Tibial artery (tissue), 4 donors: ENCODE results near the gene MSTN.
"Not testable (repeated sequence)": the region's sequence is repeated elsewhere in the genome, so short reads cannot be mapped to it uniquely, and the experiment has no call there.

Experiments used
- DNase-seq, 2 donors: peaks; one replicate each; pipeline ENCODE4 v3.0.0-alpha.2; 2019
- H3K27ac ChIP-seq, 2 donors: fragments of 200-600 bp; sonication (generic) in 1 of 2; 1 replicate in 1 of 2; 2 replicates in 1 of 2; pipeline ENCODE4 v1.5.1; 2018 to 2019; ENCODE audit warnings: mild to moderate bottlenecking in 1 of 2
- H3K27me3 ChIP-seq, 2 donors: fragments of 200-600 bp; sonication (generic) in 1 of 2; one replicate each; pipeline versions ENCODE4 v1.5.1 to v1.6.0; 2016 to 2019
- H3K36me3 ChIP-seq, 3 donors: fragments of 200-600 bp; sonication (generic) in 2 of 3; one replicate each; pipeline ENCODE4 v1.5.1; 2016 to 2019; ENCODE audit warnings: mild to moderate bottlenecking in 2 of 3
- H3K4me1 ChIP-seq, 4 donors: fragments of 200-600 bp; sonication (generic) in 2 of 4; 1 replicate in 3 of 4; 2 replicates in 1 of 4; pipeline ENCODE4 v1.5.1; 2016 to 2019
- H3K4me3 ChIP-seq, 2 donors: fragments of 200-600 bp; sonication (generic) in 1 of 2; 1 replicate in 1 of 2; 2 replicates in 1 of 2; pipeline ENCODE4 v1.5.1; 2018 to 2019; ENCODE audit warnings: mild to moderate bottlenecking in 2 of 2
- H3K9me3 ChIP-seq, 3 donors: fragments of 200-600 bp; sonication (generic) in 1 of 3; one replicate each; pipeline ENCODE4 v1.5.1; 2016 to 2019
- intact Hi-C: fragments of 100-400 bp; cut with DNase I; formaldehyde crosslinking; loops from one replicate; pipeline ENCODE4 v1.15.0; 2023; ENCODE audit warnings: low total_unique reads
- TF ChIP-seq, protein P1 (sequence below), 2 experiments: fragments of 200-600 bp in 1 of 2; fragments of 450-650 bp in 1 of 2; IDR thresholded peaks; one replicate each; pipeline ENCODE4 v1.5.1; 2017 to 2019; ENCODE audit warnings: antibody characterized with exemption in 2 of 2, mild to moderate bottlenecking in 1 of 2, moderate library complexity in 1 of 2

MSTN gene

DNA sequence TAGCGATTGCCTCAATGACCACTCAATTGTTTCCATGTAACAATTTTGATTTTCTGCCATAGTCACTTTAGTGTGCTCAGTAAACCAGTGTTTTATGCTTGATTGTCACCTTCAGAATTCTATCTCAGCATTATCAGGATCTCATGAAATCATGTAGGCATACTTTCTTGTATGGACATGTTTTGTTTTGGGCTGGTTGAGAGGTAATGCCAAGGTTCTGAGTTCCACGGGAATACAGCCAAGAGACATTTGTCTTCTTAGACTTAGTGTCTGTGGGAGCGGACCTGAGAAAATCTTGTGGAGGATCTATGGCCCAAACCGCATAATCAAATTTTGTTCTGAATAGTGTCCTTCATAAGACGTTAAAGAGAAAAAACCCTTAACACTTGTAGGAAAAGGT is 10.2 kb downstream of the MSTN start:
- intact Hi-C loops: no loop called here
- Histone ChIP-seq H3K4me3 (no peak overlapping the region), H3K27ac (no peak overlapping the region), H3K36me3 (no peaks in the 10 kb centered on the region), H3K4me1 (no peaks in the 10 kb centered on the region), H3K9me3 (no peaks in the 10 kb centered on the region), H3K27me3 (no peaks in the 10 kb centered on the region)
- TF ChIP-seq, protein P1, sequence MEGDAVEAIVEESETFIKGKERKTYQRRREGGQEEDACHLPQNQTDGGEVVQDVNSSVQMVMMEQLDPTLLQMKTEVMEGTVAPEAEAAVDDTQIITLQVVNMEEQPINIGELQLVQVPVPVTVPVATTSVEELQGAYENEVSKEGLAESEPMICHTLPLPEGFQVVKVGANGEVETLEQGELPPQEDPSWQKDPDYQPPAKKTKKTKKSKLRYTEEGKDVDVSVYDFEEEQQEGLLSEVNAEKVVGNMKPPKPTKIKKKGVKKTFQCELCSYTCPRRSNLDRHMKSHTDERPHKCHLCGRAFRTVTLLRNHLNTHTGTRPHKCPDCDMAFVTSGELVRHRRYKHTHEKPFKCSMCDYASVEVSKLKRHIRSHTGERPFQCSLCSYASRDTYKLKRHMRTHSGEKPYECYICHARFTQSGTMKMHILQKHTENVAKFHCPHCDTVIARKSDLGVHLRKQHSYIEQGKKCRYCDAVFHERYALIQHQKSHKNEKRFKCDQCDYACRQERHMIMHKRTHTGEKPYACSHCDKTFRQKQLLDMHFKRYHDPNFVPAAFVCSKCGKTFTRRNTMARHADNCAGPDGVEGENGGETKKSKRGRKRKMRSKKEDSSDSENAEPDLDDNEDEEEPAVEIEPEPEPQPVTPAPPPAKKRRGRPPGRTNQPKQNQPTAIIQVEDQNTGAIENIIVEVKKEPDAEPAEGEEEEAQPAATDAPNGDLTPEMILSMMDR (IDR thresholded peaks at IDR 0.05): no peak
- DNase-seq: no peak

DNA sequence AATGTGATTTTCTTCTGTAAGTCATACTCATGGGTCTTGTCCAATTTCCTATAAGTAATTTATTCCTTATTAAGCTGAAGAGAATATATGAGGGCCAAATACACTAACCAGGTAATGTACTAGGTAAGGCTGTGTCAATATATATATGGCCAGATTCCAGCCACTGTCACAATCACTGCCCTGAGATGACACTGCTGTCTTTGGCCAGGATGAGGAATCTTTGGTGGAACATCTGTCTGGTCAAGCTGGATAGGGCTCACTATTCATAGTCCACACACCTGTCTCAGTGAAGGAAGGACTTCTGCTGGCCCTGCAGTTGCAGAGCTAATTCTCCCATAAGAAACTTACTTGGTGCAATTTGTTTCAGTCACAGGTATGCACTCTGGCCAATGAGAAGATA is 11.3 kb downstream of the MSTN start:
- Histone ChIP-seq H3K27ac (no peak overlapping the region), H3K4me3 (no peak overlapping the region), H3K27me3 (no peaks in the 10 kb centered on the region), H3K9me3 (no peaks in the 10 kb centered on the region), H3K4me1 (no peaks in the 10 kb centered on the region), H3K36me3 (no peaks in the 10 kb centered on the region)
- intact Hi-C loops: no loop called here
- no peak for DNase-seq
- TF ChIP-seq, protein P1 (IDR thresholded peaks at IDR 0.05): no peak

GRCh38 chr2:190050001-190050400 is 12.5 kb downstream of the MSTN start:
- DNase-seq: no peak
- H3K4me1 ChIP-seq: no peaks in the 10 kb centered on the region
- intact Hi-C loops: no loop called here
- H3K27me3 ChIP-seq: no peaks in the 10 kb centered on the region
- H3K4me3 ChIP-seq: no peak overlapping the region
- TF ChIP-seq, protein P1 (IDR thresholded peaks at IDR 0.05): no peak
- H3K9me3 ChIP-seq: no peaks in the 10 kb centered on the region
- no peak overlapping the region for H3K27ac ChIP-seq
- no peaks in the 10 kb centered on the region for H3K36me3 ChIP-seq

DNA sequence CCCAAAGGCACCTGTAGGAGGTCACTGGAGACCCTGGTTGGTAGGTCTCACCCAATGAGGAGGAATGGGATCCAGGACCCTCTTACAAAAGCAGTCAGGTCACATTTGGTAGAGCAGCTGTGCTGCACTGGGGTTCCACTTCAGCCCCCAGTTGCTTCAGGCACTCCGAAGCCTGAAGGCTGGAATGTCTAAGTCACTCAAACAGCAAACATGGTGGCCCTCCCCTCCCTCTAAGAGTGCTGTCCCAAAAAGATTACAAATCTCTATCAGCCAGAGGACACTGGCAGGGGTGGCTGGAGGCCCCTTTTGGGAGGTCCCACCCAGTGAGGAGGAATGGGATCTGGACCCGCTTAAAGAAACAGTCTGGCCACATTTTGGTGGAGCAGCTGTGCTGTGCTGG is 17.7 kb downstream of the MSTN start:
- Histone ChIP-seq H3K27ac (no peak overlapping the region), H3K27me3 (no peaks in the 10 kb centered on the region), H3K9me3 (no peaks in the 10 kb centered on the region), H3K36me3 (no peaks in the 10 kb centered on the region), H3K4me1 (no peaks in the 10 kb centered on the region), H3K4me3 (no peak overlapping the region)
- no peak for DNase-seq
- intact Hi-C loops: no loop called here
- TF ChIP-seq, protein P1 (IDR thresholded peaks at IDR 0.05): no peak

- H3K27me3 ChIP-seq: no peaks in the 10 kb centered on the region
- no peak overlapping the region for H3K4me3 ChIP-seq
- no peaks in the 10 kb centered on the region for H3K4me1 ChIP-seq
- H3K9me3 ChIP-seq: no peaks in the 10 kb centered on the region
- no peak overlapping the region for H3K27ac ChIP-seq
- intact Hi-C loops: no loop called here
- H3K36me3 ChIP-seq: no peaks in the 10 kb centered on the region
- TF ChIP-seq, protein P1 (IDR thresholded peaks at IDR 0.05): no peak
- DNase-seq: no peak
These were observed 19.1 kb downstream of the MSTN start for GRCh38 chr2:190043441-190043840.

GRCh38 chr2:190036071-190036470 is 26.5 kb downstream of the MSTN start:
- Histone ChIP-seq H3K4me3 (no peak overlapping the region), H3K4me1 (no peaks in the 10 kb centered on the region), H3K36me3 (no peaks in the 10 kb centered on the region), H3K9me3 (no peaks in the 10 kb centered on the region), H3K27ac (no peak overlapping the region), H3K27me3 (no peaks in the 10 kb centered on the region)
- TF ChIP-seq, protein P1 (IDR thresholded peaks at IDR 0.05): no peak
- no peak for DNase-seq
- intact Hi-C loops: no loop called here

DNA sequence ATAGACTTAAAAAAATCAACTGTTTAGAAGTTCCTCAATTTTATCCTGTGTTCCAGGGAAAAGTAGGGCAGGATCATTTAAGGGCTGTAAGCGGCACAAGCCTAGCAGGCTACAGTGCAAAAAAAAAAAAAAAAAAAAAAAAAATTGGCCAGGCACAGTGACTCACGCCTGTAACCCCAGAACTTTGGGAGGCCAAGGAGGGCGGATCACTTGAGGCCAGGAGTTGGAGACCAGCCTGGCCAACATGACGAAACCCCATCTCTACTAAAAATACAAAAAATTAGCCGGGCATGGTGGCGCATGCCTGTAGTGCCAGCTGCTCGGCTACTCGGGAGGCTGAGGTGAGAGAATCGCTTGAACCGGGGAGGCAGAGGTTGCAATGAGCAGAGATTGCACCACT is 28.1 kb downstream of the MSTN start:
- DNase-seq, H3K36me3 ChIP-seq, H3K9me3 ChIP-seq, intact Hi-C loops, H3K27me3 ChIP-seq, H3K27ac ChIP-seq, H3K4me3 ChIP-seq, H3K4me1 ChIP-seq: not testable (repeated sequence)
